HCT116 (cell line): ENCODE results near the gene BBLN. TPM values are rescaled to one million over a fixed set of nuclear protein-coding genes. Genes with fewer than 3 reads are reported as not detected.

Experiments used
- ATAC-seq: fragments of 200-7000 bp; cut with Tn5 transposase; 2 replicates; pipeline ENCODE4 v1.9.1; 2020; ENCODE audit warnings: mild to moderate bottlenecking, moderate library complexity
- BruUV-seq: library from RNA; stranded (reverse); fragments of 400-500 nt; replicated peaks from 2 replicates; lab custom pipeline; 2021; lab: Mats Ljungman, UMichigan
- CTCF ChIA-PET: fragments of 300-600 bp; sonication (Branson Sonifier 250); formaldehyde crosslinking; loops from one replicate; lab custom pipeline; 2021; ENCODE audit warnings: antibody characterized with exemption; lab: Charles Lee
- POLR2A ChIA-PET: fragments of 300-600, 350-600 bp; sonication (Branson Sonifier 250); formaldehyde crosslinking; loops from one replicate; lab custom pipeline; 2021; ENCODE audit warnings: antibody characterized with exemption; lab: Charles Lee
- RAD21 ChIA-PET, 2 experiments: fragments of 300-600 bp; sonication (Branson Sonifier 250); formaldehyde crosslinking; loops; one replicate each; lab custom pipeline; 2023; ENCODE audit warnings: low total read pairs in 2 of 2; ENCODE audit not compliant: uncharacterized antibody in 2 of 2, unreplicated experiment in 2 of 2, low non-redundant PET in 1 of 2; lab: Charles Lee
- DNase-seq: peaks from one replicate; pipeline ENCODE4 v3.0.0-alpha.2; 2010; ENCODE audit warnings: low read depth, low spot score
- H2AFZ ChIP-seq: fragments of 200-600 bp; shearing (Covaris generic), sonication (generic); 2 replicates; pipeline ENCODE4 v1.6.1; 2017; ENCODE audit warnings: low read depth, mixed run types, mixed read lengths, antibody characterized with exemption, low read length; ENCODE audit not compliant: poor library complexity, severe bottlenecking
- H3K27ac ChIP-seq: 2 replicates; pipeline ENCODE4 v1.5.1; 2012; ENCODE audit warnings: low read depth, low read length
- H3K27me3 ChIP-seq: fragments of 200-600 bp; sonication (generic); 2 replicates; pipeline ENCODE4 v1.6.1; 2016; ENCODE audit warnings: mixed run types, low read length, mixed read lengths; ENCODE audit not compliant: insufficient read depth
- H3K36me3 ChIP-seq, 2 experiments: fragments of 200-500 bp in 1 of 2; fragments of 200-600 bp in 1 of 2; sonication (Bioruptor generic) in 1 of 2; sonication (generic) in 1 of 2; 2 replicates each; pipeline versions ENCODE4 v1.5.1 to v1.6.1; 2014 to 2016; ENCODE audit warnings: low read length in 2 of 2, inconsistent platforms in 1 of 2, mixed read lengths in 1 of 2, mixed run types in 1 of 2; ENCODE audit not compliant: insufficient read depth in 2 of 2, control insufficient read depth in 1 of 2
- H3K4me1 ChIP-seq, 2 experiments: fragments of 200-600 bp in 1 of 2; sonication (generic) in 1 of 2; 2 replicates each; pipeline versions ENCODE4 v1.5.1 to v1.6.1; 2012 to 2017; ENCODE audit warnings: low read length in 2 of 2, inconsistent platforms in 1 of 2, mild to moderate bottlenecking in 1 of 2, mixed read lengths in 1 of 2, mixed run types in 1 of 2, moderate library complexity in 1 of 2; ENCODE audit not compliant: insufficient read depth in 2 of 2, control insufficient read depth in 1 of 2
- H3K4me2 ChIP-seq: fragments of 200-600 bp; sonication (generic); 2 replicates; pipeline ENCODE4 v1.6.1; 2017; ENCODE audit warnings: mixed run types, low read length, mixed read lengths
- H3K4me3 ChIP-seq, 2 experiments: fragments of 200-600 bp in 1 of 2; sonication (generic) in 1 of 2; replicated peaks in 1 of 2; 2 replicates each; pipeline ENCODE4 v1.5.1; 2011 to 2016; ENCODE audit warnings: low read length in 2 of 2, control low read depth in 1 of 2, low read depth in 1 of 2, mild to moderate bottlenecking in 1 of 2, mixed read lengths in 1 of 2, mixed run types in 1 of 2
- H3K79me2 ChIP-seq: fragments of 200-600 bp; sonication (generic); 2 replicates; pipeline ENCODE4 v1.6.1; 2017; ENCODE audit warnings: mild to moderate bottlenecking, mixed run types, low read length, moderate library complexity, mixed read lengths; ENCODE audit not compliant: insufficient read depth
- H3K9ac ChIP-seq: fragments of 200-600 bp; sonication (generic); 2 replicates; pipeline ENCODE4 v1.6.1; 2016; ENCODE audit warnings: low read length, mixed read lengths
- H3K9me2 ChIP-seq: fragments of 200-600 bp; sonication (generic), shearing (Covaris generic); 2 replicates; pipeline ENCODE4 v1.6.1; 2017; ENCODE audit warnings: mixed run types, mild to moderate bottlenecking, moderate library complexity; ENCODE audit not compliant: insufficient read depth
- H3K9me3 ChIP-seq, 2 experiments: fragments of 200-500 bp in 1 of 2; fragments of 200-600 bp in 1 of 2; sonication (Bioruptor generic) in 1 of 2; sonication (generic) in 1 of 2; 2 replicates each; pipeline ENCODE4 v1.6.1; 2014 to 2017; ENCODE audit warnings: low read length in 2 of 2, mixed read lengths in 2 of 2, inconsistent platforms in 1 of 2, low read depth in 1 of 2, mild to moderate bottlenecking in 1 of 2, mixed run types in 1 of 2, moderate library complexity in 1 of 2; ENCODE audit not compliant: control insufficient read depth in 1 of 2, insufficient read depth in 1 of 2
- H4K20me1 ChIP-seq: fragments of 200-600 bp; sonication (generic), shearing (Covaris generic); 2 replicates; pipeline ENCODE4 v1.6.1; 2017; ENCODE audit warnings: mixed run types, mild to moderate bottlenecking, moderate library complexity; ENCODE audit not compliant: insufficient read depth
- FOSL1 ChIP-seq: IDR thresholded peaks from 2 replicates; pipeline ENCODE4 v1.6.1; 2012; ENCODE audit warnings: low read depth
- JUND ChIP-seq: IDR thresholded peaks from 2 replicates; pipeline ENCODE4 v1.6.1; 2012
- POLR2AphosphoS5 ChIP-seq: IDR thresholded peaks from 2 replicates; pipeline ENCODE4 v1.6.1; 2011; ENCODE audit warnings: mild to moderate bottlenecking, low read depth, low read length, moderate library complexity
- RAD21 ChIP-seq: IDR thresholded peaks from 2 replicates; pipeline ENCODE4 v1.6.1; 2012; ENCODE audit warnings: low read depth, mild to moderate bottlenecking
- SIN3A ChIP-seq: IDR thresholded peaks from 2 replicates; pipeline ENCODE4 v1.6.1; 2012; ENCODE audit warnings: low read depth
- SRF ChIP-seq: IDR thresholded peaks from 2 replicates; pipeline ENCODE4 v1.6.1; 2012; ENCODE audit warnings: low read depth
- TCF7L2 ChIP-seq: IDR thresholded peaks from 2 replicates; pipeline ENCODE4 v1.7.0; 2011; ENCODE audit warnings: borderline replicate concordance, inconsistent platforms; ENCODE audit not compliant: insufficient read depth, insufficient read length; ENCODE audit errors: extremely low read depth
- YY1 ChIP-seq: IDR thresholded peaks from 2 replicates; pipeline ENCODE4 v1.6.1; 2011; ENCODE audit warnings: low read length, low read depth, moderate library complexity, mild to moderate bottlenecking; ENCODE audit not compliant: insufficient replicate concordance; ENCODE audit errors: extremely low read depth
- ZNF274 ChIP-seq: fragments of 200-500 bp; sonication (Bioruptor generic); IDR thresholded peaks from 2 replicates; pipeline ENCODE4 v1.6.1; 2014; ENCODE audit warnings: mild to moderate bottlenecking, low read depth, low read length, inconsistent platforms
- intact Hi-C: fragments of 100-400 bp; cut with micrococcal nuclease; formaldehyde crosslinking; loops from 2 replicates; pipeline ENCODE4 v1.10.0; 2022
- total RNA-seq: library from RNA; stranded (reverse); gene quantifications from one replicate; pipeline ENCODE4 v1.2.1, GENCODE V29; 2021; ENCODE audit not compliant: unreplicated experiment
- TF ChIP-seq, protein P1 (sequence below): IDR thresholded peaks from 2 replicates; pipeline ENCODE4 v1.6.1; 2011; ENCODE audit warnings: mild to moderate bottlenecking, low read length, moderate library complexity; ENCODE audit not compliant: insufficient replicate concordance; ENCODE audit errors: extremely low read depth
- TF ChIP-seq, protein P2 (sequence below), 3 experiments: fragments of 200-600 bp in 1 of 3; sonication (generic) in 1 of 3; IDR thresholded peaks in 2 of 3; conservative IDR thresholded peaks in 1 of 3; 2 replicates each; pipeline ENCODE4 v1.5.1; 2012 to 2017; ENCODE audit warnings: low read depth in 2 of 3, low read length in 2 of 3, antibody characterized with exemption in 1 of 3, borderline replicate concordance in 1 of 3, control low read depth in 1 of 3, mild to moderate bottlenecking in 1 of 3, mixed read lengths in 1 of 3, mixed run types in 1 of 3, moderate library complexity in 1 of 3; ENCODE audit not compliant: insufficient read depth in 1 of 3
- TF ChIP-seq, protein P3 (sequence below): IDR thresholded peaks from 2 replicates; pipeline ENCODE4 v1.6.1; 2012

BBLN gene
- total RNA-seq, 1 experiment from 2014 or later, result 119 TPM

DNA sequence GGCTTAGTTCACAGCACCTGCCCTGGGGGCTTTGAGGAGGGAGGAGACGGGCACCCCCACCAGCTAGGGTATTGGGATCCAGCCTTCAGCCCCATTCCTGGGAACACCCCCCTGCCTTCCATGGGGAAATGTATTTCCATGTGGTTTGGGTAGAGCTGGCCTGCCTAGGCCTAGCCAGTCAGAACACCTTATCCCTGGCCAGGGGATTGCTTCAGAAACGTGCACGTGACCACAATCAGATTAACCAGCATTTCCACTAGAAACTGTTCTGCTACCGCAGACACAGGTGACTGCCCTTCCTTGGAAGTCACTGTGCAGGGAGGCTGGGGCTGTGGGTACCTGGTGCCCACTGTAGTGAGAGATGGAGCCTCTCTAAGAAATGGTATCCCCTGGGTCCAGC, 14.0 kb downstream of the BBLN start:
- H3K27me3 ChIP-seq, result no peaks in the 10 kb centered on the region
- TF ChIP-seq YY1 (no peak), FOSL1 (no peak)
- H3K4me2 ChIP-seq, result no peak overlapping the region
- peaks cover 19 to 23% of the 10 kb centered on the region in 2 experiments for H3K36me3 ChIP-seq
- POLR2A ChIA-PET, result interaction anchor here (1.2 kb wide), 1 partner anchor 13 kb away, joined by 4 read pairs; no protein-coding TSS in a partner anchor
- intact Hi-C loops, result no loop called here
- RAD21 ChIA-PET, result no interaction called here
- H3K4me1 ChIP-seq, result no peaks in the 10 kb centered on the region
- CTCF ChIA-PET, result interaction anchor here (1.8 kb wide), 1 partner anchor 10 kb away, joined by 6 read pairs; no protein-coding TSS in a partner anchor
- no peak overlapping the region for H2AFZ ChIP-seq
- DNase-seq (no peak), ATAC-seq (no peak)
- no peak overlapping the region for H3K4me3 ChIP-seq
- H3K79me2 ChIP-seq, result no peaks in the 10 kb centered on the region
- H4K20me1 ChIP-seq, result no peaks in the 10 kb centered on the region
- no peak overlapping the region for H3K9ac ChIP-seq
- H3K9me3 ChIP-seq, result no peaks in the 10 kb centered on the region
- no peak overlapping the region for H3K27ac ChIP-seq
- H3K9me2 ChIP-seq, result no peaks in the 10 kb centered on the region
- no TSS peak for BruUV-seq

DNA sequence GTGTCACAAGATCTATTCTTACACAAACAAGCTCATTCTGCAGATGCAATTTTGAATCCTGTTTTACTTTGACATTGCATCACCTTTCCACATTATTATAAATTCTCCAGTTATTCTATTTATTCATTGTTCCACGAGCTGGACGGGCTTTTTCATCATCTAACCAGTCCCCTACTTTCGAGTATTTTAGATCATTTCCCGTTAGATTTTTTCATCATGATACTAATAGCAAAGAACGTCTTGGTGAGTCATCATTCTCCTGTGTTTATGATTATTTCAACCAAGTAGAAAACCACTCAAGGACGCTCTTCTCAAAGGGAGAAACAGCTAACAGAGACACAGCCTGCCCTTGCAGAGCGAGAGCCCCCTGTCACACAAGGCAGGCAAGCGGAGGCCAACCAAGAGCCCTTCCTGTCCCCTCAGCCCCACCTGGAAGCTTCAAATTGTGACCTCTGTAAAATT, 15.1 kb downstream of the BBLN start:
- Histone ChIP-seq H2AFZ (no peak overlapping the region), H3K9ac (no peak overlapping the region)
- POLR2A ChIA-PET, result interaction anchor here (1.2 kb wide), 1 partner anchor 12 kb away, joined by 4 read pairs; no protein-coding TSS in a partner anchor
- TF ChIP-seq, protein P1, sequence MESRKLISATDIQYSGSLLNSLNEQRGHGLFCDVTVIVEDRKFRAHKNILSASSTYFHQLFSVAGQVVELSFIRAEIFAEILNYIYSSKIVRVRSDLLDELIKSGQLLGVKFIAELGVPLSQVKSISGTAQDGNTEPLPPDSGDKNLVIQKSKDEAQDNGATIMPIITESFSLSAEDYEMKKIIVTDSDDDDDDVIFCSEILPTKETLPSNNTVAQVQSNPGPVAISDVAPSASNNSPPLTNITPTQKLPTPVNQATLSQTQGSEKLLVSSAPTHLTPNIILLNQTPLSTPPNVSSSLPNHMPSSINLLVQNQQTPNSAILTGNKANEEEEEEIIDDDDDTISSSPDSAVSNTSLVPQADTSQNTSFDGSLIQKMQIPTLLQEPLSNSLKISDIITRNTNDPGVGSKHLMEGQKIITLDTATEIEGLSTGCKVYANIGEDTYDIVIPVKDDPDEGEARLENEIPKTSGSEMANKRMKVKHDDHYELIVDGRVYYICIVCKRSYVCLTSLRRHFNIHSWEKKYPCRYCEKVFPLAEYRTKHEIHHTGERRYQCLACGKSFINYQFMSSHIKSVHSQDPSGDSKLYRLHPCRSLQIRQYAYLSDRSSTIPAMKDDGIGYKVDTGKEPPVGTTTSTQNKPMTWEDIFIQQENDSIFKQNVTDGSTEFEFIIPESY, result no peak
- TF ChIP-seq RAD21 (no peak), SIN3A (no peak), FOSL1 (no peak), ZNF274 (no peak), TCF7L2 (no peak), POLR2AphosphoS5 (no peak), SRF (no peak), JUND (no peak)
- TF ChIP-seq, protein P2, sequence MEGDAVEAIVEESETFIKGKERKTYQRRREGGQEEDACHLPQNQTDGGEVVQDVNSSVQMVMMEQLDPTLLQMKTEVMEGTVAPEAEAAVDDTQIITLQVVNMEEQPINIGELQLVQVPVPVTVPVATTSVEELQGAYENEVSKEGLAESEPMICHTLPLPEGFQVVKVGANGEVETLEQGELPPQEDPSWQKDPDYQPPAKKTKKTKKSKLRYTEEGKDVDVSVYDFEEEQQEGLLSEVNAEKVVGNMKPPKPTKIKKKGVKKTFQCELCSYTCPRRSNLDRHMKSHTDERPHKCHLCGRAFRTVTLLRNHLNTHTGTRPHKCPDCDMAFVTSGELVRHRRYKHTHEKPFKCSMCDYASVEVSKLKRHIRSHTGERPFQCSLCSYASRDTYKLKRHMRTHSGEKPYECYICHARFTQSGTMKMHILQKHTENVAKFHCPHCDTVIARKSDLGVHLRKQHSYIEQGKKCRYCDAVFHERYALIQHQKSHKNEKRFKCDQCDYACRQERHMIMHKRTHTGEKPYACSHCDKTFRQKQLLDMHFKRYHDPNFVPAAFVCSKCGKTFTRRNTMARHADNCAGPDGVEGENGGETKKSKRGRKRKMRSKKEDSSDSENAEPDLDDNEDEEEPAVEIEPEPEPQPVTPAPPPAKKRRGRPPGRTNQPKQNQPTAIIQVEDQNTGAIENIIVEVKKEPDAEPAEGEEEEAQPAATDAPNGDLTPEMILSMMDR (IDR thresholded peaks at IDR 0.05 in 2 of 3, conservative IDR thresholded peaks at IDR 0.05 in 1 of 3; ENCODE audit: borderline replicate concordance in 1 of 3, insufficient read depth in 1 of 3, low read depth in 2 of 3, low read length in 2 of 3), result no peak
- TF ChIP-seq, protein P3, sequence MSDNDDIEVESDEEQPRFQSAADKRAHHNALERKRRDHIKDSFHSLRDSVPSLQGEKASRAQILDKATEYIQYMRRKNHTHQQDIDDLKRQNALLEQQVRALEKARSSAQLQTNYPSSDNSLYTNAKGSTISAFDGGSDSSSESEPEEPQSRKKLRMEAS, result no peak
- TF ChIP-seq, all 23 proteins: peak for 0
- H3K4me2 ChIP-seq, result no peak overlapping the region
- H3K9me3 ChIP-seq, result no peaks in the 10 kb centered on the region; a peak in 1 of 4 replicates
- no peaks in the 10 kb centered on the region for H4K20me1 ChIP-seq
- intact Hi-C loops, result no loop called here
- ATAC-seq (no peak), DNase-seq (no peak)
- no peak overlapping the region for H3K4me3 ChIP-seq
- no peaks in the 10 kb centered on the region for H3K27me3 ChIP-seq
- ChIA-PET CTCF (no interaction called here), RAD21 (no interaction called here)
- peaks cover 22 to 30% of the 10 kb centered on the region in 2 experiments for H3K36me3 ChIP-seq
- H3K4me1 ChIP-seq, result no peaks in the 10 kb centered on the region
- no peaks in the 10 kb centered on the region for H3K9me2 ChIP-seq
- no peak overlapping the region for H3K27ac ChIP-seq
- H3K79me2 ChIP-seq, result no peaks in the 10 kb centered on the region
- no TSS peak for BruUV-seq
